GM19455 (cell line): ENCODE results near the gene UVSSA.
"Not testable (repeated sequence)": the region's sequence is repeated elsewhere in the genome, so short reads cannot be mapped to it uniquely, and the experiment has no call there.

ENCODE experiments used
- ATAC-seq: cut with Tn5 transposase; IDR thresholded peaks from one replicate; pipeline ENCODE4 v1.9.1; 2021; ENCODE audit not compliant: unreplicated experiment

The UVSSA gene

DNA sequence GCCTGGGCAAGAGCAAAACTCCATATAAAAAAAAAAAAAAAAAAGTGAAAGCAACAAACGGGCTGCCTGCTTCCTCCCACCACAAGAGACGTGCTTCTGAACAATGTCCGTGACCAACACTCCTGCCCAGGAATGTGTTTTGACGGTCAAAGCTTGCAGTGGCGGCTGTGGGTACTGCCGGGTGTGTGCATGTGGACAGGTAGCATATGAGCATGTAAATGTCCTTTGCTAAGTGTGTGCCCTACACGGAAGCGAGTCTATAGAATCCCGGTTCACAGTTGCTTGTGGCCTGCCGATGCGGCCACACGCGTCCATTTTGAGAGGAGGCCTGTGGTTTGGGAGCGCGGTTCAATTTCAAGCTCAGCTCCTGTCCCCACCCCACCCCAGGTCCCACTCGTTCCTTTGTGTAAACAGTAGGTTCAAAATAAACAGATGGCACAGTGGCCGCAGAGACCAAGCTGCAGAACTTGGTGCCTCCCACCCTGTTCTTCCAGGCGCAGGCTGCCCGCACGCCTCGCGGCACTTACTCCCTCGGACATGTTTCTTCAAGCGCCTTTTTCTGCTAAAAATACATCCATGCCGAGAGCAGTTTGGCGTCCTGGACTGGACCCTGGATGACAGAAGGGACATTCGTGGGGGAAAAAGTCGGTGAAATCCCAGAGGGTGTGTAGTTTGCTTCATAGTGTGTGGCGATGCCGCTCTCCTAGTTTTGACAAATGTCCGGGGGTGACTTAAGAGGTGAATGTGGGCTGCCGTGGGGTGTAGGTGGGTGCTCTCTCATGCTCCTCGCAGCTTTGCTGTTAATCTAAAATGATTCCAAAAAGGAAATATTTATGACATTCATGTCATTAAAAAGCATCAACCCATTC, 70.7 kb downstream of the UVSSA start:
- ATAC-seq = no peak

DNA sequence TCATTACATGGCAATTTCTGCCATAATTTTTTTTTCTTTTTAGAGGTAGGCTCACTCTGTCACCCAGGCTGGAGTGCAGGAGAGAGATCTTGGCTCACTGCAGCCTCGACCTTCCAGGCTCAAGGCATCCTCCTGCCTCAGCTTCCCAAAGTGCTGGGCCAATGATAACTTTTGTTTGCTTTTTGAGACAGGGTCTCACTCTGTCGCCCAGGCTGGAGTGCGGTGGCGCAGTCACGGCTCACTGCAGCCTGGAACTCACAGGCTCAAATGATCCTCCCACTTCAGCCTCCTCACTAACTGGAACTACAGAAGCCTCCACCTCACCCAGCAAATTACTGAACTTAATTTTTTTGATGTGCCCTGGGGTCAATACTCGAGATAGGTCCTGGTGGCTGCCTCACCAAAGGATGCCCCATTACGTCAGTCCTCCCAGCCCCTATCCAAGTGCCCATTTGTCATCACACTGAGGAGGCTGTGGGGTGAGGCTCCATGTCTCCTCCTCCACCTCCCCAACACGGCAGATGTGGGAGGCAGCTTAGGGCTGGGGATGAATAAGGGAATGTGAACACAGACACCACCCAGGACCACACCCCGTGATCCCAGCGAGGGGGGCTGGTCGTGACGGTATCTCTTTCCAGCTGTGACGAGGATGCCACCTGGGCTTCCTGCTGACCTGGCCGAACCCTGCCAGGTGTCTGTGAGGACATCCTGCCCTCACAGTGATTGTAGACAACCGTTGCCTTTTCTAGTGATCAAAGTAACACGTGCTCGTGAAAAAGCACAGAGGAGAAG, 71.7 kb downstream of the UVSSA start:
- ATAC-seq = no peak

DNA sequence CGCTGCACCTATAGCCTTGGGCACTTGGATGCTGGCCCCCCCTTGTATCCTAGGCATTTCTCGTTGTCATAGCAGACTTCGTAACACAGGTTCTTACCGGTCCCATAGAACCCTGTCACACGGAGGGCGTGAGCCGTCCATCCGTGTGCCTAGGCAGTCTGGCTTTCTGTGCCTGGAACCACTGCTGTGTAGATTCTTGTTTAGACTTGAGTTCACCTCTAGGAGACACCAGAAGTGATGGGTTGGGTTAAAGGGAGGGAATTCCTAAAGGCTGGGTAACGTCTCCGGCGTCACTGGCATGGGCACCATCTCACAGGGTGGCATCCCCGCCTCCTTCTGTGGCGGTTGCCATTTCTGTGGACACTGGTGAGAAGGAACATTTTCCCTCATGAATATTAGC, 72.7 kb downstream of the UVSSA start:
- no peak for ATAC-seq

DNA sequence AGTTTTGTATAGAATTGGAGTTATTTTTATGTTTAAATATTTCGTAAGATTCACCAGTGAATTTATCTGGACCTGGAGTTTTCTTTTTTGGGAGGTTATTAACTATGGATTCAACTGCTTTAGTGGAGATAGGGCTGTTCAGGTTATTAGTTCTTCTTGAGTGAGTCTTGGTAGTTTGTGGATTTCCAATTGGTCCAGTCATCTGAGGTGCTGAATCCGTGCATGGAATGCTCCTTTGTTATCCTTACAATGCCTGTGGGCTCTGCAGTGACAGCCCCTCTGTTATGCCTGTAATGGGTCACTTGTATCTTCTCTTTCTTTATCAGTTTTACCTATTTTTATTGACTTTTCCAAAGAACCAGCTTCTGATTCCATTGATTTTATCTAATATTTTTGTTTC, 74.6 kb downstream of the UVSSA start:
- ATAC-seq = no peak

DNA sequence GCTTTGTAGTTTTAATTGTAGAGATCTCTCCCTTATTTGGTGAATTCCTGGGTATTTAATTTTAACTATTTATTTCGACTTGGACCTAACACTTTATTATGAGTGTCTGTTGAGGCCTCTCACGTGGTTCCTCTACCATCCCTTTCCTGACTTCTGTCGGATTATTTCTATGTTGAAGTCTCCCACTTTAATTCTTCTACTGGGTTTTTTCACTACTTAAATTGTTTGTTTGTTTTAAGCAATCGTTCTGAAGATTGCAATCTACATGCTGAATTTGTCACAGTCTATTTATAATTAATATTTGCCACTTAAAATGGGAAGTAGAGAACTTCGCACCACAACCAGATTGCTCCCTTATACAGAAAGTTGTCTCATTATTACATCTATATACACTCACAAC, 80.0 kb downstream of the UVSSA start:
- ATAC-seq = no peak

DNA sequence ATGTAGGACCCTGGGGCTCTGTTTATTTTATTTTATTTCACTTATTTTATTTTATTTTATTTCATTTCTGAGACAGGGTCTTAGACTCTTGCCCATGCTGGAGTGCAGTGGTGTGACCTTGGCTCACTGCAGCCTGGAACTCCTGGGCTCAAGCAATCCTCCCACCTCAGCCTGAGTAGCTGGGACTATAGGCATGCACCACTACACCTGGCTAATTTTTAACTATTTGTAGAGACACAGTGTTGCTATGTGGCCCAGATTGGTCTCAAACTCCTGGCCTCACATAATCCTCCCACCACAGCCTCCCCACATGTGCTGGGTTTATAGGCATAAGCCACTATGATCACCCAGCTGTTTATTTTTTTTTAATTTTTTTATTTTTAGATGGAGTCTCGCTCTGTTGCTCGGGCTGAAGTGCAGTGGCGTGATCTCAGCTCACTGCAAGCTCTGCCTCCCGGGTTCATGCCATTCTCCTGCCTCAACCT, 96.7 kb downstream of the UVSSA start:
- ATAC-seq = not testable (repeated sequence)
